Fibroblast of lung (primary cell): ENCODE measurements around the gene PARK7. TPM values are rescaled to one million over a fixed set of nuclear protein-coding genes. Genes with fewer than 3 reads are reported as not detected.

Source experiments
- DNase-seq, 2 donors: peaks; one replicate each; pipeline versions ENCODE4 v3.0.0 to v3.0.0-alpha.2; 2010; ENCODE audit warnings: low read depth in 2 of 2
- H2AFZ ChIP-seq: 2 replicates; pipeline ENCODE4 v1.5.1; 2012; ENCODE audit warnings: low read length, control low read depth, inconsistent platforms
- H3K27ac ChIP-seq: 2 replicates; pipeline ENCODE4 v1.5.1; 2011; ENCODE audit warnings: low read length, control low read depth; ENCODE audit not compliant: insufficient read depth
- H3K27me3 ChIP-seq: 2 replicates; pipeline ENCODE4 v1.5.1; 2011; ENCODE audit warnings: mild to moderate bottlenecking, low read length; ENCODE audit not compliant: control insufficient read depth, insufficient read depth
- H3K36me3 ChIP-seq: 2 replicates; pipeline ENCODE4 v1.5.1; 2011; ENCODE audit warnings: low read length; ENCODE audit not compliant: control insufficient read depth, insufficient read depth
- H3K4me1 ChIP-seq: 2 replicates; pipeline ENCODE4 v1.5.1; 2011; ENCODE audit warnings: low read length; ENCODE audit not compliant: control insufficient read depth, insufficient read depth; ENCODE audit errors: extremely low read depth
- H3K4me2 ChIP-seq: 2 replicates; pipeline ENCODE4 v1.5.1; 2011; ENCODE audit warnings: low read length, control low read depth; ENCODE audit not compliant: insufficient read depth; ENCODE audit errors: extremely low read depth
- H3K4me3 ChIP-seq, 4 experiments: fragments of 200-600 bp in 1 of 4; sonication (generic) in 1 of 4; replicated peaks in 1 of 4; 2 replicates each; pipeline ENCODE4 v1.5.1; 2011 to 2016; ENCODE audit warnings: low read length in 4 of 4, low read depth in 3 of 4, mild to moderate bottlenecking in 3 of 4, control low read depth in 2 of 4, inconsistent platforms in 1 of 4, mixed read lengths in 1 of 4; ENCODE audit not compliant: insufficient read depth in 1 of 4; ENCODE audit errors: control extremely low read depth in 1 of 4
- H3K79me2 ChIP-seq: 2 replicates; pipeline ENCODE4 v1.5.1; 2012; ENCODE audit warnings: mild to moderate bottlenecking, low read length, inconsistent platforms; ENCODE audit not compliant: control insufficient read depth, insufficient read depth
- H3K9ac ChIP-seq: 2 replicates; pipeline ENCODE4 v1.5.1; 2011; ENCODE audit warnings: mild to moderate bottlenecking, low read length, control low read depth; ENCODE audit not compliant: insufficient read depth
- H3K9me3 ChIP-seq: 2 replicates; pipeline ENCODE4 v1.5.1; 2012; ENCODE audit warnings: low read depth, low read length; ENCODE audit not compliant: control insufficient read depth, insufficient read depth
- H4K20me1 ChIP-seq: 2 replicates; pipeline ENCODE4 v1.5.1; 2011; ENCODE audit warnings: low read length; ENCODE audit not compliant: control insufficient read depth, insufficient read depth; ENCODE audit errors: extremely low read depth
- EZH2 ChIP-seq: IDR thresholded peaks from 2 replicates; pipeline ENCODE4 v1.5.1; 2012; ENCODE audit warnings: low read length, control low read depth, mild to moderate bottlenecking; ENCODE audit errors: missing control alignments
- polyA plus RNA-seq, 2 donors: library from polyadenylated mRNA; depleted of rRNA in 1 of 2; stranded (reverse) in 1 of 2; unstranded in 1 of 2; fragments of >200 nt; gene quantifications; 2 replicates each; pipeline ENCODE4 v1.2.1, GENCODE V29; 2011 to 2012; ENCODE audit warnings: missing spikeins in 1 of 2
- total RNA-seq: library from RNA; depleted of rRNA; stranded (reverse); fragments of >200 nt; gene quantifications from 2 replicates; pipeline ENCODE4 v1.2.1, GENCODE V29; 2014
- TF ChIP-seq, protein P1 (sequence below), 2 donors: IDR thresholded peaks in 1 of 2; conservative IDR thresholded peaks in 1 of 2; 1 replicate in 1 of 2; 2 replicates in 1 of 2; pipeline ENCODE4 v1.5.1; 2011 to 2012; ENCODE audit warnings: low read length in 2 of 2, control low read depth in 1 of 2, inconsistent platforms in 1 of 2, low read depth in 1 of 2, mild to moderate bottlenecking in 1 of 2

PARK7 gene
- total and polyA plus RNA-seq, 2 donors (not counting 1 experiment from before 2014, with no cell fraction given), result 264 to 513 TPM

DNA sequence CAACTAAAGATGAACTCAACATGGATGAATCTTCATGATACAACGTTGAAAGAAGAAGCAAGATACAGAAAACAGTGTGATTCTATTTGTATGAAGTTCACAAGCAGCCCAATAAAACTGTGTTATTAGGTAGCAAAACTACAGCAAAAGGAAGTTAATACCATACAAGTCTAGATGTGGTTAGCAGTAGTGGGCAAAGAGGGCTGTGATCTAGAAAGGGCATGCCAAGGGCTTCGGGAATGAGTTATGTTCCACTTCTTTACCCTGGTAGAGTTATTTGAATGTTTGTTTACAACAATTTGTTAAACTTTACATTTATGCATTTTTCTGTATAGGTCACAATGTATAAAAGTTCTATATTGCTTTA lies 30.1 kb upstream of the PARK7 start:
- H3K4me2 ChIP-seq, result no peak overlapping the region
- no peak overlapping the region for H2AFZ ChIP-seq
- DNase-seq, result no peak
- no peaks in the 10 kb centered on the region for H3K36me3 ChIP-seq
- TF ChIP-seq, protein P1, sequence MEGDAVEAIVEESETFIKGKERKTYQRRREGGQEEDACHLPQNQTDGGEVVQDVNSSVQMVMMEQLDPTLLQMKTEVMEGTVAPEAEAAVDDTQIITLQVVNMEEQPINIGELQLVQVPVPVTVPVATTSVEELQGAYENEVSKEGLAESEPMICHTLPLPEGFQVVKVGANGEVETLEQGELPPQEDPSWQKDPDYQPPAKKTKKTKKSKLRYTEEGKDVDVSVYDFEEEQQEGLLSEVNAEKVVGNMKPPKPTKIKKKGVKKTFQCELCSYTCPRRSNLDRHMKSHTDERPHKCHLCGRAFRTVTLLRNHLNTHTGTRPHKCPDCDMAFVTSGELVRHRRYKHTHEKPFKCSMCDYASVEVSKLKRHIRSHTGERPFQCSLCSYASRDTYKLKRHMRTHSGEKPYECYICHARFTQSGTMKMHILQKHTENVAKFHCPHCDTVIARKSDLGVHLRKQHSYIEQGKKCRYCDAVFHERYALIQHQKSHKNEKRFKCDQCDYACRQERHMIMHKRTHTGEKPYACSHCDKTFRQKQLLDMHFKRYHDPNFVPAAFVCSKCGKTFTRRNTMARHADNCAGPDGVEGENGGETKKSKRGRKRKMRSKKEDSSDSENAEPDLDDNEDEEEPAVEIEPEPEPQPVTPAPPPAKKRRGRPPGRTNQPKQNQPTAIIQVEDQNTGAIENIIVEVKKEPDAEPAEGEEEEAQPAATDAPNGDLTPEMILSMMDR (conservative IDR thresholded peaks at IDR 0.05 in 1 of 2, IDR thresholded peaks at IDR 0.05 in 1 of 2; ENCODE audit: low read depth in 1 of 2, low read length in 2 of 2), result no peak
- TF ChIP-seq EZH2, result no peak
- no peak overlapping the region for H3K4me3 ChIP-seq
- no peaks in the 10 kb centered on the region for H3K4me1 ChIP-seq
- no peak overlapping the region for H3K9ac ChIP-seq
- H4K20me1 ChIP-seq, result no peaks in the 10 kb centered on the region
- no peaks in the 10 kb centered on the region for H3K9me3 ChIP-seq
- H3K79me2 ChIP-seq, result no peaks in the 10 kb centered on the region
- H3K27ac ChIP-seq, result no peak overlapping the region
- H3K27me3 ChIP-seq, result peaks cover 3% of the 10 kb centered on the region

DNA sequence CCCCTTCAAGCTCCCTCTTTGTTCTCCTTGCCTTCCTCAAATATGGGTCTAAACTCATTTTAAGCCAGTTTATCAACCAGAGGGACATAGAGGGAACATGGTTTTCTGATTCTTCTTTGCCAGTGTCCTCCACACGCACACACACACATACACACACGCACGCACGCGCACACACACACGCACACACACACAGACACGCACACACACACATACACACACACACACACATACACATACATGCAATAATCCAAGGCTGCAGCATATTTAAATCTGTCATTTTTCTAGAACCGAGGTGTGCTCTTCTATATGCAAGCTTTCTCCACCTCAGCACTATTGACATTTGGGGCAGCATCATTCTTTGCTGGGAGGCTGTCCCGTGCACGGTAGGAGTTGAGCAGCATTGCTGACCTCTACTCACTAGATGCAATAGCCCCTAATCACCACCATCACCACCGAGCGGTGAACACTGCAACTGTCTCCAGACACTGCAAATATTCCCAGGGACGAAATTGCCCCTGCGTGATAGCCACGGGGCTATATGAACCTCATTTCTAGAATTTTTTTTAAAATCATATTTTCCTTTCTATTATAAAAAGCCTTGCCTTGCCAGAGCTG lies 28.9 kb upstream of the PARK7 start:
- no peak overlapping the region for H3K4me3 ChIP-seq
- no peaks in the 10 kb centered on the region for H4K20me1 ChIP-seq
- no peak for DNase-seq
- no peak overlapping the region for H3K4me2 ChIP-seq
- H2AFZ ChIP-seq, result no peak overlapping the region
- H3K27ac ChIP-seq, result no peak overlapping the region
- H3K9me3 ChIP-seq, result no peaks in the 10 kb centered on the region
- H3K4me1 ChIP-seq, result no peaks in the 10 kb centered on the region
- TF ChIP-seq, protein P1 (conservative IDR thresholded peaks at IDR 0.05 in 1 of 2, IDR thresholded peaks at IDR 0.05 in 1 of 2; ENCODE audit: low read depth in 1 of 2, low read length in 2 of 2), result no peak
- TF ChIP-seq EZH2, result no peak
- no peaks in the 10 kb centered on the region for H3K36me3 ChIP-seq
- no peaks in the 10 kb centered on the region for H3K79me2 ChIP-seq
- H3K9ac ChIP-seq, result no peak overlapping the region
- peaks cover 8% of the 10 kb centered on the region for H3K27me3 ChIP-seq

DNA sequence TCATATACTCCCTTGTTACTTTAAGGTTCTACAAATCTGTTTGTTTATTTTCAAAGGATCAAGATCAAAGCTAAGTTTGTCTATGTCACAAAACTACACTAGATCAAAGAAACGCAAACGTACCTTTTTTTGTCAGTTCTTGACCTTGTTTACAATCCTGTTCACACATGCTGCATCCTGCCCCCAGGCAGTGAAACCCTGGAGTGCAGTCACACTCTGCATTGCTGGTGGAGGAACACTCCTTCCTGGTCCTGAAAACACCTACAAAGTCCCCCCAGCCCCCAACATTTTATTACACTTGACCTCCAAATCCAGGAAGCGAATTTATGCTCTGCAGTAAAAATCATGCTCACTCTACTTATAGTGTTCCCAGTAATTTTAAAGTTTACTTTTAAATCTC lies 23.4 kb upstream of the PARK7 start:
- no peak overlapping the region for H3K9ac ChIP-seq

More for the DNA sequence above, 23.4 kb upstream of the PARK7 start:
- Histone ChIP-seq H4K20me1 (no peaks in the 10 kb centered on the region), H3K27ac (no peak overlapping the region), H3K79me2 (no peaks in the 10 kb centered on the region), H3K9me3 (no peaks in the 10 kb centered on the region), H3K27me3 (peaks cover 15% of the 10 kb centered on the region), H3K4me3 (no peak overlapping the region), H3K4me1 (no peaks in the 10 kb centered on the region), H3K36me3 (no peaks in the 10 kb centered on the region), H3K4me2 (no peak overlapping the region), H2AFZ (no peak overlapping the region)
- no peak for DNase-seq
- no peak for TF ChIP-seq EZH2
- TF ChIP-seq, protein P1 (conservative IDR thresholded peaks at IDR 0.05 in 1 of 2, IDR thresholded peaks at IDR 0.05 in 1 of 2; ENCODE audit: low read depth in 1 of 2, low read length in 2 of 2), result no peak
